NCI-H82 treated with DMSO at 0.1 percent for 48 hours (cell line): ENCODE data around the gene FUT9.

Experiments used
- DNase-seq: peaks from one replicate; lab custom pipeline; 2025; ENCODE audit not compliant: unreplicated experiment; lab: John Stamatoyannopoulos, UW

The FUT9 gene

DNA sequence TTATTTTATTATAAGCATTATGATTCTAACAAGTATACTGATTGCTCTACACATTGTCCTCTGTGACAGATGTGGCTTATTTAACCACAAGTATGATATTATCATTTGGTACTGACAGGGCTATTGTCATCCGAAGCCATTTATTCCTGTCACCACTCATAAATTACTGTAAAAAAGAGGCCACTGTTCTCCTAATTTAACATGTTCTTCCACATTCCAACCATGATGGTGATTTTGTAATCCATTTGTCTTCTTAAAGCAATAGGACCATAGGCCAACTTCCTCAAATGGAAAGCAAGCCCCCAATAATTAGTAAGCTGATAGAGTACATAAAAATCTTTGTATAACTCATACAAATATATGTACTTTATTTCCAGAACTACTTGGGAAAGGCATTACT, 50.6 kb downstream of the FUT9 start:
- no peak for DNase-seq

DNA sequence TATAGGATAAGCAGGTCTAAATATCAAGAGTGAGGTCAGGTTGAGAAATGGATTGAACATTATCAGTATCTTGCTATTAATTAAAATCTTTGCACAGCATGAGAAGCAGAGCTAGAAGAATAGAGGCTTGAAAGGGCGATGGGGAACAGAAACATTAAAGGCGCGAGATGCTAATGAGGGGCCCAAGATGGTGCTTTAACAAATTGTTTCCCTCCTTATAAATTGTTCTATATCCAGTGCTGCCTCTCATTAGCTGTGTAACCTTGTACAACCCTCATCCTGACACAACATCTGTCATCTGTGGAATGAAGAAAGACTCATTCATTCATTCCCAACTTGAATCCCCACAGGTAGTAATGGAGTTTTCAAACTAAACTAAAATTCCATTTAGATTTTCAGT, 57.8 kb downstream of the FUT9 start:
- no peak for DNase-seq

DNA sequence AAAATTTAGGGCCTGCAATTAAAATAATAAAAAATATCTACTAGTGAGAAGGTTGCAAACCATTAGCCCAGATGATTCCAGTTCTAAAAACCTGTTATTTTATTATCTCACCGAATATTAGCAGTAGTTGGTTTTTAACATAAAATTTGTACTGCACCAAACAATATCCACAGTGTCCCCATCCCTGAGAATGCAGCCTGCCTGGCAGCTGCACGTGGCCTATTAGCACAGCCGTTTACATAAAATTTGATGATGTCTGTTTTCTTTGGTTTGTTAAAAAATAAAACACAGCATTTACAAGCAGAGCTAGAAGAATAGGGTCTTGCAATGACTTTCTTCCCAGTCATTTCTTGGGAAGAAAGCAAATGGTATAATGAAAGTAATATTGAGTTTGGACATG, 58.2 kb downstream of the FUT9 start:
- DNase-seq = no peak

DNA sequence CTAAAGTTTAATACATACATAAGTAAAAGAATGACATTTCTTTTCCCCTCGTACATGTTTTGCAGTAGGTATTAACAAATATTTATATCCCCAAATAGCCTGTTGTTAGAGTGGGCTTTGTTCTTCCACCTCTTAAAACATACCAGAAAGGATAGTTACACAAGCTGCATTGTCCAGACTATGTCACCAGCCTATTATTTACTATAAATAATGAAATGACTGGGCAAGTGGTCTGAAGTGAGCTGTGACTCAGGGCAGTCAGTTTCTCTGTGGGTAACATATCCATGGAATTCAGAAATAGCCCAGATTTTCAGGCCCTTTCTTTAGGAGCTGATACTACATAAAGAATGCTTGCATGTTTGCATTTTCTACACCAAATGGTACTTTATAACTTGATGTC, 60.1 kb downstream of the FUT9 start:
- DNase-seq = no peak

DNA sequence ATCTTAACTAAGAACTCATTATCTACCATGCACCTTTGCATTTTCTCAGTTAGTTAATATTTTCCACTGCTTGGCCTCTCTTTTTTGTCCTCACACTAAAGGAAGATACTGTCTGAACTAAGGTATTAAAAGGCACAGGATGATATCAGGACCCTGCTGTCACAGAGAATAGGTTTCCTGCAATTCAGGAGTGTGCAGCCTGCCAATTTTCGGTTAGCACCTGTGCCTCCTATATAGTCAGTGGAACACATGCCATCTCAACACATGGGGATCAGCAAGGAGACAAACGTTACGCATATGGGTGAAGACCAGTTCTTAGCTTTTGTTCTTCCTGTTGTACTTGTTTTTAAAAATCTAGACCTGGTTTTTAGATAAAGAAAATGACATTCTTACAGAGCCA, 71.0 kb downstream of the FUT9 start:
- DNase-seq = no peak

DNA sequence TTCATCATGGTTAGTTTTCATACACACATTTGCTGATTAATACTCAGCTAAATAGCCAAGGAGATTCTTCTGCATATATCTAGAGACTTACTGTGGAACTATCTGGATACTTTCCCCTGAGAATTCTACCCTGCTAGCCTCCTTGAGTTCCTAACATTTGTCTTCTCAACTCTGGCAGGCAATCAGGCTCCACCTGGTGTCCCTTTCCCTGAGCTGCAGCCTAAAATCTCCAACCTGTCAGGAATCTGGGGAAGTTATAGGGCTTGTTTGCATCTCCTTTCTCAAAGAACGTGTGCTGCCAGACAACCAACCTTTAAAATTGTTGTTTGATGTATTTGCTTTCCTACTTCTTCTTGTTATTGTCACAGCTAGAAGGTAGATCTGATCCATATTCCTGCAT, 73.4 kb downstream of the FUT9 start:
- no peak for DNase-seq

DNA sequence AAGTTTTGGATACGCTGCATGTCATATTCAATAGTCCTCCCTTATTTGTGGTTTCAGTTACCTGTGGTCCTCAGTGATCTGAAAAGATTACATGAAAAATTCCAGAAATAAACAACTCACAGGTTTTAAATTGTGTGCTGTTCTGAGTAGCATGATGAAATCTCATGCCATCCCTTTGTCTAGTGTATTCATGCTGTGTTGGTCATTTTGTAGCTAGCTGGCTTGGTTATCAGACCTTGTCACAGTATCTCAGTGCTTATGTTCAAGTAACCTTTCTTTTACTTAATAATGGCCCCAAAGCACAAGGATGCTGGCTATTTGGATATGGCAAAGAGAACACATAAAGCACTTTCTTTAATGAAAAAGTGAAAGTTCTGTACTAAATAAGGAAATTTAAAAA, 78.3 kb downstream of the FUT9 start:
- no peak for DNase-seq

DNA sequence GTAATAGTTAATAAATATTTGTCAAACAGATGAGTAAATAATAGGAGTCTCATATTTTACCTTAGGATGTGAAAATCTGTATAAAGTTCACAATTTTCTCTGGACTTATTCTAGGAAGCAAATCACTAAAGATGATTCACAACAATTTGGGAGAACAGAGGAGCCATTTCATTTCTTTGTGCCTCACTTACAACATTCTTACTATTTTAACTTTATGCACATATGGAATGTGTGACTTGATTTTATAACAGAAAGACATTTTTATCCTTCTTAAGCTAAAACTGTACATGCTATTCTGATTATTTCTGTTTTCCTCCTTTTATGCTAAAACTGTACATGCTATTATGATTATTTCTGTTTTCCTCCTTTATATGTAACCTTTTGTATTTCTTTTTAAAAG, 83.3 kb downstream of the FUT9 start:
- no peak for DNase-seq

DNA sequence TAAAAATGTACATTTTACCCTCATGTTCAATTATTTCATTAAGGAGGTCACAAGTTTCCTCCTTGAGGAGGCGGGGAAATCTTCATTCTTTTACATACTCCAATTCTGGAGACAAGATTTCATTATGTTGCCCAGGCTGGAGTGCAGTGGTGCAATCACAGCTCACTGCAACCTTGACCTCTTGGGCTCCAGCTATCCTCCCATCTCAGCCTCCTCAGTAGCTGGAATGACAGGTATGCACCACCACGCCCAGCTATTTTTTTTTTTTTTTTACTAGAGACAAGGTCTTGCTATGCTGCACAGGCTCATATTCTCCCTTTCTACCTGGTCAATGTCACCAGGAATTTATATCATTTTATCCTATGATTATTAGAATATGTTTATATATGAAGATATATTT, 85.8 kb downstream of the FUT9 start:
- DNase-seq = no peak

DNA sequence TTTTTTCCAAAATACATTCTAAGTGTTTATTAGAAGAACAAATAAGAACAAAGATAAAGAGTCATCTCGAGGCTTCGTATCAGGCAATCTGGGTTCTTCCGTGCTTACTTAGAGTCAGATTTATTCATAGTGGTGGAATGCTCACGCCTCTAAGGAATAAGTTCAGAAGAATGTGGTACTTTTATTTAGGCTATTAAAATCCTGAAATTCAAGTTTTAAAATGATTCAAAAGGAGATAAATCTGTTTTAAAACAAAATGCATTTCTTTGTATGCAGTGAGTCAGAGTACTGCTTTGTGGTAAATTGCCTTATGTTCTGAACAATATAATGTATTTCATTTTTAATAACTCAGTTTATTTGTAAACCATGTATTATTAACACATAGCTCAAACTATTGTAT, 89.1 kb downstream of the FUT9 start:
- no peak for DNase-seq

DNA sequence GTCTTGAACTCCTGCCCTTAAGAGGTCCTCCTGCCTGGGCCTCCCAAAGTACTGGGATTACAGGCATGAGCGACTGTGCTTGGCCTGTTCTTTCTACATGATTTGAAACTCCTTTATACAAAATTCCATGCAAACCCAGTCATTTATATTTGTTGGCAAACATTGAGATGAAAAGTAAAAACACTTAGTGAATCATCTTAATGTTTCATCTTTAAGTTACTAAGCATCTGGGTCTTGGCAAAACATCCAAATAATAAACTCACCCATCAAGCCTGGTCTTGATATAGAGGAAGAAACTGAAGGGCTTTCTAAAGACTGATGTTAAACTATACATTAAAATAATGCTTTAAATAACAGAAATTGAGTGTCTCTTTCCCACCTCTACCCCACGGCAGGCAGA, 95.1 kb downstream of the FUT9 start:
- DNase-seq = no peak

DNA sequence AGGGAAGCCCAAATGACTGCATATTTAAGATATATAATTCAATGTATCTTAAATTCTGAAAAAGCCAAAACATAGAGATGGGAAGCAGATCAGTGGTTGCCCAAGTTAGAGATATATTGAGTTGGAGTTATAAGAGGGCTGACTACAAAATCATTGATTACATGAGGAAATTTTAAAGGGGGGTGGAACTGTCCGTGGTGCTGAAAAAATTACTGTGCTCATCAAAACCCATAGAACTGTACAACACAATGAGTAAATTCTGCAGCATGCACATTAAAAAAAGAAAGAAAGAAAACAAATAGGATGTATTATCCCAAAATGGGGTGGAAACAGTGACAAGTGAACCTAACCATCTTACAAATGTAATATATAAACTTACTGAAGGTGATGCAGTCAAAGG, 100.9 kb downstream of the FUT9 start:
- DNase-seq = no peak

DNA sequence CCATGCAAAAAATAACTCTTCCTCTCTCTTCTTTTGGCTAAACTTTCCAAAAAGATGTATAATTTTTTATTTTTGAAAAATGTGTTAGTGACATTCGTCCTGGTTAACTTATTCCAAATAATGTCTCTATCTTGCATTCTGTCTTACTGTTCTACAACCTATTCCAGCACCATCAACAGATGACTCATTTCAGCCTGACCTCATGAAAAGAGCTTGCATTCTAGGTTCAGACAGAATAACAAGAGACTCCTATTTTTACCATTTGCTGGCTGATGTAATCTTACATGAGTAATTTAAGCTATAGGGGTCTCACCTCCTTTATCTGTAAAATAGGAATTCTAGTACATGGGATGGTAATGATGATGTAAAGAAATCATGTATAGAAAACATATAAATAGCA, 109.0 kb downstream of the FUT9 start:
- DNase-seq = no peak

DNA sequence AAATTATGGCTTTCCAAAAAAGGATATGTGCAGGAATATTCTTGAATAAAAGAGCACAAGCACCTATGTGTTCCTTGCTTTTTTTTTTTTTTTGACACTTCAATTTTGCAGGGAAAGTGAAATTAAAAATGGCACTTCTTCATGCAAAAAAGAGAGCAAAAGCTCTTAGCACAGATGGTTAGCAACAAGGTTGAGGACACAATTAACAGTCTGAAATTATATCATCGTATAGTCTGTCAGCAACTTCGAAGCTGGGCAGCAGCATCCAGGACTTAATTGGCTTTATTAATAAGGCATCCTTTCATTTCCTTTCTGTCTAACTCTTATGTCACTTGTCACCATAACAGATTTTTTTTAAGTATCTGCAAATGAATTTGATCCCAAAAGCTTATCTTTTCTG, 122.6 kb downstream of the FUT9 start:
- DNase-seq = no peak

DNA sequence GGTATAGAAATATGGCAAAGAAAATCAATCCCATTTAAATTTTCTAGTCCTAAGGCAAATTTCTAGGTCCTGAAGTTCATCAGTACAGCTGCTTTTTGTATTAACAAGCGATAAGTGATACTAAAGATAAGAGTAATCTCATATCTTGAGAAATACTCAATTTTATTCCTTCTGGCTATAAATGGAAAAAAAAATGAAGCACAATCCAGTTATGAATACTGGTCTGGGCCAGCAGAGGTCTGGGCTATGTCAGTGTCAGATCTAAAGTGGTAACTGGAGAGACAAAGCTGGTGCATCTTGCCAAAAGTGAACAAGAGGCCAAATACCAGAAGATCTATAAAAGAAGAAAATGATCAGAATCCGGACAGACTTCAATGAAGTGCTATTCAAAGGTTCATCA, 126.4 kb downstream of the FUT9 start:
- no peak for DNase-seq

DNA sequence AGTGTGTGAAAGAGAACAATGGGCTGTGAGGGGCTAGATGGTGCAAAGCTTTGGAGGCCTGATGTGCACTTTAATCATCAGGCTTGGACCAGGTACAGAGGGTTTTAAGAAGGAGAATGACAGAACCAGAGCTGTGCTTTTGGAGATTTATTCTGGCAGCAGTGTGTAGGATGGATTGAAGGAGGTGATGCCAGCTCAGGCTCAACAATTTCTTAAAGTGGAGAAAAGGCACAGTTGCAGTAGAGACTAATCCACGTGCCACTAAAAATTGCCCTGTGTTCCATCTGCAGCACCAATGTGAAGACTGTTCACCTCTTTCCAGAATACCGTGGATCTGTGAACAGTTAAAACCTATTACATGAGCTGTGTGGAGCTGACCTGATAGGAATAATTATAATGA, 134.7 kb downstream of the FUT9 start:
- DNase-seq = no peak

DNA sequence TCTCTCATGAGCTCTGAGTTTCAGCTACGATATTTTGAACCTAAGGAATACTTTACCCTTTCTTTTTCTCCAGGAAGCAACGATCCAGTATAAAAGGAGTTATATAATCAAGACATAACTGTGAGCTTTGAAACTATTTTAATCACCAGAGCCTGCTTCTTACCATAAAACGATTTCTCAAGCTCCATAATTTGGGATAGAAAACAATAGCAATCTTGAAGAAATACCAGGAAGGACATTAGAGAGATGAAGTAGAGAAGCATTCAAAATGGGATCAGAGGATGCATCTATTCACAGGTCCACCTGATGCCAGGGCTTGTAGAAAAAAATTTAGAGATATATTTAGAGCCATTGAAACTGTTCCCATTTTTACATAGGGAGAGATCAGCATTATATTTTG, 135.9 kb downstream of the FUT9 start:
- DNase-seq = no peak

DNA sequence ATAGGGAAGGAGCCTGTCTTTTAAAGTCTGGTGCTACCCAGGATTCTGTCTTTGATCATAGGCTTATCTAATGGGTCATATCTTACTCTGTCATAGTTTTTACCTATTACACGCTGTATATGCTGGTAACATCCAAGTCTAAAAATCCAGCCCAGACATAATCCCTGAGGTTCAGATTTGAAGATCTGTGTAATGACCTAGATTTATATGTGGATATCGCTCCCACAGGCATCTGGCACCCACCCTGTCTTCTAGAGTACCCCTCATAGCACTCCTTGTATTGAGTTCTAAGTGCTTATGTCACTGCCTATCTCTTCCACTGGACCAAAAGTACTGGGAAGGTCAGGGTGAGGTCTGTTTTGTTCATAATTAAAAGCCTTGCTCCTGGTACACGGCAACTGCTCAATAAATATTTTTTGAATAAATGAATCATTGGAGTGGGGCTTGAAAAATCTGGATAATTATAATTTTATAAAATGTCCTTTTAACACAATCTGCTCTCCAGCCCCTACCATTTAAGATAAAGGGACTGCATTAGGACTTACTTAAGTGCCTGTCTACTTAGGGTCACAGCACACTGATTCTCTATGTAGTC, 136.4 kb downstream of the FUT9 start:
- DNase-seq = no peak

DNA sequence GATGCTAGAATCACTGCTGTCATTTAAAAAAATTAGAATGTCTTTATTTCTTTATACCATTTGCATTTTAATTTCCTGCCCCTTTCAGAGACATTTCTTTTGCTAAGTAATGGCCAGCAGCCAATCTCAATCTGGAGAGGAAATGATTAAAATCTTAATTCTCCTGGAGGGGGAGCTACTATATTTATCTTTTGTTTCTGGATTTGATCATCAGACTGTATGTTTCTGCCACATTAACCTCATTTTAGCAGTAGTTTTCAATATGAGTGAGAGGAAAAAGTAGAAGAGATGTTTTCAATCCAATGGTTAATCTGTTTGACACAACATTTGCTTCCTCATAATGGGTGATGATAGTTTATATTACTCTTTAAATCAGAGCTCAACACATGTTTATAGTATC, 138.0 kb downstream of the FUT9 start:
- DNase-seq = no peak

DNA sequence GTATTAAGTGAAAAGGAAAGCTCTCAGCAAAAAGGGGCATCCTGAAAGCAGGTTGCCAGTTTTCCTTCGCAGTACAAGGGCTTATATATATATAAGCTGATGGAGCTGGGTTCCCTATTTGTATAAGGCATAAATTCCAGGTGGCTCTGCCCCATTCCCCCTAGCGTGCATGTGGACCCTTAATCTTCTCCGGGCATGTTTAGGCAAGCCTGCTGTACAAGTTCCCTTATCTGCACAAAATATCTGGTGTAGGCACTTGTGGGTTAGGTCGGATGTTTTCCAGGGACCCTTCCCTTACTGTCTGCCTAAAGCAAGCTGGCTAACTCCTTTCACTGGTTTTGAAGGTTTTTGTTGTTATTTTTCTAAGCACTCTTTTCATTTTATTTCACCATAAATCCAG, 140.7 kb downstream of the FUT9 start:
- no peak for DNase-seq

DNA sequence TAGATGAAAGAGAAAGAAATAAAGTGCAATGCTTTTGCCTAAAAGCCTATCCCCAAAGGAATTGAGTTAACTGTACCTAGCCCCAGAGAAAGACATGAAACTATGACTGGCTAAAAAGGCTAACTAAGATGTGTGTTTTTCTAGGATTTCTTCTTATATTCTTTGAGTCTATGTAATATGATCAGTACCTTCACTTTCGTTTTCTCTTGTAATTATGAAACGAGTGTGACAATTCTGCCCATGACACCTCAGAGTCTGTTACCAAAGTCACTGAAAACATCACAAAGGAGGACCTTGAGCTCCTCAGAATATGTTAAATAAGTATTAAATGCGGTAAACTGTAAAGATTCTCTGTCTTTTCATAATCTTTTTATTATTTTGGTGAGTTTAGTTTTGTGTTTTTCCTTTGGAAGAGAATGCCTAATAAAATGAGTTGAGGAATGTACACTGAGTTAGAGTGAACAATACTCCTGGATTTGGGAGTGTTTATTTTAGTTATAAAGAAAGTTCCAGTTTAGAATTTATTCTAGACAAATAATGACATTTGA, 141.3 kb downstream of the FUT9 start:
- DNase-seq = no peak

DNA sequence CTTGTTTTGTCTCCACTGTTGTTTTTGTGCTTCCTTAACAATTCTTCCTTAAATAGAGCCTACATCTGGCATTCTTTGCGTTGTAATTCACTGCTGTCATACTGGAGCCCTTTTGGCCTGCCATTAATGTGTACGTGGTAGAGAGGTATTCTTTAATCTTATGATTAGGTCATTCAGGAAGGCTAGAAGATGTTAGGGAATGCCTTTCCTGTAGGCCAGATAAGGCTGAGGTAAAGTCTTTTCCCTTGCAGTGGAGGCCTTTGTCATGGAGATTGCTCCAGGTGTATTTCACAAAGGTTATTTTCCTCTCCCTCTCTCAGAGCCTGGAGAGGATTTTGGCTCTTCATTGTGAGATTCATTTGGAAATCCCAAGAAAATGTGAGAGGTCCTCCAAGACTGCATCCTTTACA, 146.9 kb downstream of the FUT9 start:
- no peak for DNase-seq

DNA sequence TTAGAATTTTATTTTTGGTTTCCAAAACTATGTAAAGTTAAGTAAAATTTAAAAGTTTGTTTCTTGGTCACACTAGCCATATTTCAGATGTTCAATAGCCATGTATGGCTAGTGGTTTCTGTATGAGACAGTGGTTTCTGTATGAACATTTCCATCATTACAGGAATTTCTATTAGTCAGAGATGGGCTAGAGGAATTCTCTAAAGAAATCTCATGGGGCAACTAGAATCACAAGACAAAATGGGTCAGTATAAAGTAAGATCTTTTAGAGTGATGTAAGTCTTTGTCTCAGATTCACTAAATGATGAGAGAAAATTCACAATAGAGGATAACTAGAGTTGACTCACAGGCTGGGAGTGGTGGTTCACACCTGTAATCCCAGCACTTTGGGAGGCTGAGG, 149.0 kb downstream of the FUT9 start:
- no peak for DNase-seq

DNA sequence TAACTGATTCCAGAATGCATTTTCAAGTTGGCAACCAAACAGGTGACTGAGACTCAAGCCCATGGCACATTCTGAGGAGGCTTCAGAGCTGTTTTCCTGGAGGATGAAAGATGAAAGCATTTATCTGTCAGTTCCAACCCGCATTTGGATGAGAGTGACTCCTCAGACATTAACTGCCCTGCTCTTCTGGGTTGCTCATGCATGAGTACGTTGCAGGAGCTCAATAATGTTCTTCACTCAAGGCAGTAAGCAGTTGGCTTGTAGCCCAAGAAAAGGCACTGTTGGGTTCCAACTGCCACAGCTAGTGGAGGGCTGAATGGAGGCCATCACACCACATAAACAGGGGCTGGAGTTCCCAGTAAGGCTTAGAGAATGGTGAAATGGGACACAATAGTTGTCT, 155.3 kb downstream of the FUT9 start:
- DNase-seq = no peak
